GM21576 (cell line): ENCODE results near the gene AKAP14.
"Not testable (repeated sequence)": the region's sequence is repeated elsewhere in the genome, so short reads cannot be mapped to it uniquely, and the experiment has no call there.

Source experiments
- ATAC-seq: cut with Tn5 transposase; IDR thresholded peaks from one replicate; pipeline ENCODE4 v1.9.1; 2021; ENCODE audit warnings: mild to moderate bottlenecking, moderate library complexity; ENCODE audit not compliant: unreplicated experiment

AKAP14 gene

GRCh38 chrX:119919835-119920585 lies 24.3 kb downstream of the AKAP14 start:
- no peak for ATAC-seq

GRCh38 chrX:119922391-119922790 lies 26.7 kb downstream of the AKAP14 start:
- ATAC-seq = not testable (repeated sequence)

- no peak for ATAC-seq
Observed at GRCh38 chrX:119935215-119935874, 39.7 kb downstream of the AKAP14 start.

- no peak for ATAC-seq
Observed at GRCh38 chrX:119941336-119941735, 45.6 kb downstream of the AKAP14 start.

GRCh38 chrX:119942173-119942819 lies 46.6 kb downstream of the AKAP14 start:
- ATAC-seq = no peak

- ATAC-seq = peak; percentile 7
Observed at GRCh38 chrX:119942831-119943184, 47.1 kb downstream of the AKAP14 start.

GRCh38 chrX:119943185-119943988 lies 47.7 kb downstream of the AKAP14 start, which contains the start of gene NKAP:
Gene NKAP (minus strand): TSS chrX:119943751. CDS start chrX:119943605, 146 bp downstream.
- ATAC-seq = peak; percentile 83

GRCh38 chrX:119945481-119945880 lies 49.8 kb downstream of the AKAP14 start:
- ATAC-seq = no peak

- ATAC-seq = no peak
Observed at GRCh38 chrX:119948381-119948780, 52.7 kb downstream of the AKAP14 start.

- ATAC-seq = no peak
Observed at GRCh38 chrX:119954374-119954773, 58.7 kb downstream of the AKAP14 start.

- ATAC-seq = not testable (repeated sequence)
Observed at GRCh38 chrX:119955807-119956570, 60.3 kb downstream of the AKAP14 start.

GRCh38 chrX:119960625-119961024 lies 64.9 kb downstream of the AKAP14 start:
- no peak for ATAC-seq

- not testable (repeated sequence) for ATAC-seq
Observed at GRCh38 chrX:119966837-119967236, 71.1 kb downstream of the AKAP14 start.
